GM20431 (cell line): ENCODE results near the gene SAMMSON.

Experiments
- in situ Hi-C: fragments of 300-500 bp; cut with MseI, MboI; formaldehyde crosslinking; loops from one replicate; pipeline ENCODE4 v1.15.0; 2020; ENCODE audit warnings: low sequenced_read_pairs; ENCODE audit not compliant: unreplicated experiment

SAMMSON gene

DNA sequence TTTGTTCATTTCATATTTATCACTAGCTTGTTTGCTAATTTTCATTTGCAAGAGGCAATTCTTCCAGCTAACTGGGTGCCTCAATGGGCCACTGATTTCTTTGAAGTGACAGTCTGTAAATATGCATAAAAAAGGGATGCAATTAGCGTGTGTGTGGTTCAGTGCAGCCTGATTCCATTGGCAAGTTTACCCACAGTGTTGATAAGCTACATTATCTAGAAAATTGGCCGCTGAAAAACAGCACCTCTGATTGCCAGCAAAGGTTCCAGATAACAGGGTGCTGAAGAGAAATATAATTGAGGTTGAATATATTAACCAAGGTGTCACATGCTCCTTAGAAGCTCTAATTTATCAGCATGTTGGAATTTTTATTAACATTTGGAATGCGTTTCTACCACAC lies 76.9 kb downstream of the SAMMSON start:
- in situ Hi-C loops, result no loop called here

DNA sequence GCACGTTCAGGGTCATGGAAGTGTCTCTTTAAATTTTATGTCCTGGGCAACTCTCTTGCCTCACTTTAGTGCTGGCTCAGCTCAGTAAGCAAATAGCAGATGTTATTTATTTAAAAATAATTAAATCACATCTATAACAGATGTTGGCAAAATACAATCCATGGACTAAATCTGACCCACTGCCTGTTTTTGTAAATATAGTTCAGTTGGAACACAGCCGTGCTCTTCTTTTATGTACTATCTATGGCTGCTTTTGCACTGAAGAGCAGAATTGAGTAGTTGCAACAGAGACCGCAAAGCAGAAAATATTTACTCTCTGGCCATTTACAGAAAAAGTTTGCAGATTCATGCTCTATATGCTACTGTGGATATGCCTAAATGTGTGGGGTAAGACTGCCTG lies 79.2 kb downstream of the SAMMSON start:
- in situ Hi-C loops, result no loop called here

DNA sequence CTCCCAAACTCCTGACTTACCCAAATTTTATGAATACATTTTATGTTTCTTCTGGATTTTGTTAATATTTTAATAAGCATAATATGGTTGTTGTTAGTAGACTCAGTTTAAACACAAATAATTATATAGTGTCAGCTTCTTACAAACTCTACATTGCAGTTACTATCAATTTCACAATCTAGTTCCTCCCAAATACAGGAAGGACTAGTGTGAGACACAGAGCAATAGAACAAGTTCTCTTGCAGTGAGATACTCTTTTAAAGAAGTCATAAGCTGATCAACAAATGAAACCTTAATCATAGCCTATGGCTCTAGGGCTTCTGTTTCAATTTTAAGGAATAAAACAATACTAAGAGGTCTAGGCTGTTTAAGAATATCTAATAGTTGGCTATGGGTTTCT lies 86.1 kb downstream of the SAMMSON start:
- in situ Hi-C loops, result no loop called here

DNA sequence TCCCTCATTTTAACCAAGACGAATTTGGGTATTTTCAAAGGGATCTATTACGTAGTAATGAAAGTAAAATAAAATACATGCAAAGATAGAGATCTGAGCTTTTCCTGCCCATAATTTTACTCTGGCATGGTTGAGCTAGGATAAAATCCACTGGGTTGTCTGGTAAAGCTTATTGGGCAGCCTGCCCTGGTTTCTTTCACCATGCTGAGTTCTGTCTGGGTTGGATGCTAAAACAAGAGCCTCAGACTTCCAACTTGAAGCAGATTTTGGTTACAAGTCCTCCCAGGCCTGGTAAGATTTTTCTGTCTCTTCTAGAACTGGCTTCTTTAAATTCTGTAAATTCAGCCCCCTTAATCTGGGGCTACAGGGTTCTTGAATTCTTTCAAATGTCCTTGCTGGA lies 86.8 kb downstream of the SAMMSON start:
- in situ Hi-C loops, result no loop called here

DNA sequence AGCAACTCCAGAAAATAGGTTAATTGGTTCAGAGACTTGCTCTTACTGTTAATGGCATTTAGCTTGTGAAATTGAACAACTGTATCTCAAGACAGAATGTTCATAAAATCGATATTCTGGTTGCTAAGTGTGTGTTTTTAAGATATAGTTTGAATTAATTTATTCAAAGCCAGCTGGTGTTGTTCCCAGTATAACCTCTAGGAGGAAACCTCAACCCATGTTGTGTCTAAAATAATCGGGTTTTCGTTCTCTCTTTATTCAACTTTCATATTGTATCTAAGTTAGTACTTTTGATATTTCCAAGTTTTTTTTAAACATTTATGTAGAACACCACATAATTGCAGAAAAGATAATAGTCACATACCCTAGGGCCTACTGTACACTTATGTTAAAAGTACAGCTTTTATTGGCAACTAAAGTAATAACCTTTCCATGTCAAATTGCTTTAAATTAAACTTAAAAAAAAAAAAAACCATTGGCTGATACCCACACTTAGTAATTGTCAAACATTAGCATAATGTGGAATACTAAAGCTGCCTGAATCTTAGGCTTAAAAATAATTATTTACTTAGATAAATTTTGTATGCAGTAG lies 90.9 kb downstream of the SAMMSON start:
- in situ Hi-C loops, result no loop called here

DNA sequence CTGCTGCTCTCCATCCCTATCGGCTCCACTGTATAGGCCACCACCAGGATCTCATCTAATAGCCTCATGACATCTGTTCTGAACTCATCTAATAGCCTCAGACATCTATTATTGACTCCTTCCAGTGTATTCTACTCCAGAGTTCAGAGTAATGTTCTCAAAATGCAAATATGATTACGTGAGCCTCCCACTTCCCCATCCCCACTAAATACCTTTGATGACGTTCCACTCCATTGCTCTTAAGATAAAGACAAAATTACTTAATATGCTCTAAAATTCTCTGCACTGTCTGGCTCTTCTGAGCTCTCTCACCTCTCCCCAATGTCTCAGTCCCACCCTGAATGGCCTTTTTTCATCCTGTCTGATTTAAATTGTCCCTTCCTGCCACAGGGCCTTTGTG lies 94.7 kb downstream of the SAMMSON start:
- in situ Hi-C loops, result no loop called here

DNA sequence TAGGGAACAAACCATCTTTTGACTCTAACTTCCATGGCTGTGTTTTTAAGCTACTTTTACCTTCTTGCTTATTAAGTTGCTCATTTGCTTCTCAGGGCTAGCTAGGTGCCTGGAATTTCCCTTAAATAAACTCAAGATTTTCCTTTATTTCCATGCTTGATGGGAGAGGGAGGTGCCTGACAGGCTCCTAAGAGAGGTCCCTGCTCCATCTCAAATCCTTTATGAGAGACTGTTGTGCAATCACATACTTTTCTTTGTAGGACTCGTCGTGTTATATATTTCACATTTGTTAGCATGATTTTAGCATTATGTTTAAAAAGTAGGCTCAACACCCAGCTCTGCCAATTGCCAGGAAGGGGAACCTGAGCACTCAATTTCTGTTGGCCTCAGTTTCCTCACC lies 95.7 kb downstream of the SAMMSON start:
- in situ Hi-C loops, result no loop called here

DNA sequence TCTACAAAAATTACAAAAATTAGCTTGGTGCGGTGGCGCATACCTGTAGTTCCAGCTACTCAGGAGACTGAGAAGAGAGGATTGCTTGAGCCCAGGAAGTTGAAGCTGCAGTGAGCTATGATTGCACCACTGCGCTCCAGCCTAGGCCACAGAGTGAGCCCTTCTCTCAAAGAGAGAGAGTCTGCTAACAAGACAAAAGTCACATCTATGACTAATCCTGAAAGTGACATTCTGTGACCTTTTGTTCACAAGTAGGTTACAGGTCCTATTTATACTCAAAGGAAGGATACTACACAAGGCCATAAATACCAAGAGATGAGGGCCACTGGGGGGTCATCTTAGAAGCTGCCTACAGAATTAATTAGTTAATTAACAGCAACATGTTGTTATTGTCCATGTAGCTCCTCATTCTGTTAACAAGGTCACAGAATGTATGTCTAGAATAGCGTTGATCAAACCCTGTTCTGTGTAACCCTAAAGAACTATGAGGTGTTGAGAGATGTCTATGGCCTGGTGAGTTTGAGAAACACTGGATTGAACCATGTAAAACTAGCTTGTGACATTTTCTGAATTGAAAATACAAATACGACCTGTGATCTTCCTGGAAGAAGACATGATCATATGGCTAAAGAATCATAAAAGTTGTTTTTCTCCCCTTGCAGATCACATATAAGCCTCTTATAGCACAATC lies 97.0 kb downstream of the SAMMSON start:
- in situ Hi-C loops, result no loop called here

DNA sequence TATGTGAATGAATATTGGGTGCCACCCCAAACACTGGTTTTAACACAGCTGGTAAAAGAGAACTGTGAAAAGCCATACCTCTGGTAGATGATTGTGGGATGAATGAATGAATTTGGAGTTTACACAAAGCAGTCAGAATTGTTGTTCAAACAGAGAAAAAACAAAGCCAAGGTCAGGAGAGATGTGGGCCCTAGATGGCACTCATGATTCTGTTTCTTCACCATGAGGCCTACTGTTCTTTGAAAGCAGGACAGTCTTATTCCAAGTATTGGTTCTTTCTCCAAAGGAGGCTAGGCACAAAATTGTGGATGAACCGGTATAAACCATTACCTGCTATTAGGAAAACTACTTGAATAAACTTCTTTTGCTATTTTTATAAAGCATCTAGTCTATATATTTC lies 97.6 kb downstream of the SAMMSON start:
- in situ Hi-C loops, result no loop called here

DNA sequence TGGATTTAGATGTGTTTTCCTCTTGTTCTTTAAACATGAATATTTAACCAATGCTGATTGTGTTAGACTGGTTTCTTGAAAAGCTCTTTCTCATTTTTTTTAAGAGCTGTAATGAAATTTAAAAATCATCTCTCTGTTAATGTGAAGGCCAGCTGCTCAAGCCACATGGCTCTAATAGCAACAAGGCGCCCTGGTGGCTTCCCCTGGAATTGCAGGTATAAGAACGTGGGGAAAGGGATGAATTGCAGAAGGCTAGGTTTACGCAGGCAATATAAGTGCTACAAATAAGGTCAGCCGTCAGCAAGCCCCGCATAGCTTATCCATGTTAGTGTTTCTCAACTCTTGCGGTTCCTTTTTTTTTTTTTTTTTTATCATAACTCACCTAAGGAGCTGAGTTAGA lies 108.5 kb downstream of the SAMMSON start:
- in situ Hi-C loops, result no loop called here

DNA sequence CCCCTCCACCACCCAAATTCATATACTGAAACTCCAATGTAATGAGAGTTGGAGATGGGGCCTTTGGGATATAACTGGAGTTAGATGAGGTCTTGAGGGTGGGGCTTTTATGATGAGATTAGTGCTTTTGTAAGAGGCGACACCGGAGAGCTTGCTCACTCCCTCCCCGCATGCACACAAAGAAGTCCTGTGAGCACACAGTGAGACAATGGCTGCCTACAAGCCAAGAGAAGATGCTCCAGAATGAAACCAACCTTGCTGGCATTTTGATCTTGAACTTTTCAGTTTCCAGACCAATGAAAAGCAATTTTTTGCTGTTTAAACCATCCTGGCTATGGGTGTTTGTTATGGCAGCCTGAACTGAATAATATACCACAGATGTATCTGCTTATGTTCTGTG lies 109.0 kb downstream of the SAMMSON start:
- in situ Hi-C loops, result no loop called here

DNA sequence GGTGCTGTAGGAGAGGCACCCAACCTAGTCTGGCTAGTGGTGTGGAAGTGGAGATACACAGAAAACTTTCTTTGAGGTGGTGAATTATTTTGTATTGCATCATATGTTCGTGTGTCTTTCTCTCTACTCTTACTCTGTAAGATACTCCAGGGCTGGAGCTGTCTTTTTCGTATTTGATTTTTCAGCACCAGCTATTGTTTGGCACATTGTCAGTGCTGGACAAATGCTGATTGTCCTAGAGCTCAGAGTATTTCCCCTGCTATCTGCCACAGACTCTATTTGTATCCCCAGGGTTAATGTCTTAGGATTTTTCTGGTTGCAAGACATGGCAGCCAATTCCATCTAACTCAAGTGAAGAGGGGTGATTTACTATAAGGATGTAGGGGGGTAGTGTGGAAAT lies 110.5 kb downstream of the SAMMSON start:
- in situ Hi-C loops, result no loop called here

DNA sequence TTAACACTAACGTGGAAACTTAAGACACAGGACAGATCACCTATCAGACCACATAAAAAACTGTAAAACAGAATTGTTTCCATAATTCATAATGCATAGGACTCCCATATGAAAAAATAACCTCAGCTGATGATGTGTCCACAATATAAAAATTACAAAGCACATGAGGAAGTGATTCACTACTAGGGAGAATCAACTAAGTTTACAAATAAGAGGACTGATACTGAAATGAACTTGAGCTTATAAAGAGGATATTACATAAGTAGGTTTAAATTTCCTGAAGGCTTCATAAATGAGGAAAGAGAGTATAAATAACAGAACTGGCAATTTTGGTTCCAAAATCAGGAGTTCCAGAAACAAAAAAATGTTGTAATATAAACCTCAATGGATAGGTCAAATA lies 111.9 kb downstream of the SAMMSON start:
- in situ Hi-C loops, result no loop called here

DNA sequence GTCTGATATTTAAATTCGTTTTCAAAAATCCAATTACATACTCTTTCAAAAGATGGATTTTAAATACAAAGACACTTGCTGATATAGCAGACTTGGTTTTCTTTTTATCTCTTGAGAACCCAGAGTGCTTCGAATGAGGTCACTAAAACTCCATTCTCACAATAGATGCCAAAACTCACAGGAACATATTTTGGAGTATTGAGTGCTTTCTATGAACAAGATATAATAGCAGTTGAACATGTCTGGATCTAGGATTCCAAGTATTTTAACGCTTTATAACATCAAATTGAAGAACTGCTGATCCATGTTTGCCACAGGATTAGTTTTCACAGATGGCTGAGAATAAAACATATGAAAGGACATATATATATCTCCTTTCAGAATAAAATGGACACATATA lies 113.2 kb downstream of the SAMMSON start:
- in situ Hi-C loops, result no loop called here

DNA sequence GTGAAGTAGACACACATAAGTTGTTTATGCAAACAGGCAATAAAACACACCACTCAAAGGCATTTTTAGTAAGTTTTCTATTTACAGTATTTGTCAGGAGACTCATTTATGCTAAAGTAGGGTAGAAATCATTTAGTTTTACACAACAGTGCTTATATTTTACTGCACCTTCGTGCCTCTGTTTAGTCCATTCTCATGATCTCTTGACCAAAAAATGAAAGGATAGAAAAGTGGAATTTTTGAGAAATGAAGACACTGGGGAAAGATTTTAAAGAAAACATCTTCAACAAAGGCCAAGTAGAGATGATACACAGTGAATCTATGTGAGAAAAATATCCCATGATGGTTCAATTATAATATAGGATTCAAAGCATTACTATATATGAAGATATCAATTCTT lies 114.9 kb downstream of the SAMMSON start:
- in situ Hi-C loops, result no loop called here

DNA sequence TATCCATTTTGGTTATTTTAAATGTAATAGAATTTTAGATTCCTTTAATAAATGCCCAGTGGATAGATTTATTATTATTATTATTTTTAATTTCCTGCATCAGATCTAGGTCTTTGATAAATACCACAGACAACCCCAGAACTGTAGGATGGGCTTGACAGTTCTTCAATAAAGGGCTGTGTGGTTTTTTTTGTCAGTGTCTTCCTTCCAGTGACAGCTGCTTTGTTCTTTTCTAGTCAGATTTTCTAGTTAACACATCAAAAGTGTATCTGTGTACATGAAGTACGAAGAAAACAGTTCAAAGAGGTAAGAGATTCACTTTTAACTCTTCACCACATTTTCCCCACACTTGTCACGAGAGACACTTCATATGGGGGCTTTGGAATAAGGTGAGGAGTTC lies 120.3 kb downstream of the SAMMSON start:
- in situ Hi-C loops, result no loop called here
